Stimulated activated CD8-positive, alpha-beta memory T cell treated with anti-CD3 and anti-CD28 coated beads, Interleukin-4, amount 100 ng/mL, for 4 hours (primary cell): ENCODE data around the gene TPBGL.
A peak's percentile ranks its signal among the peaks of the same experiment; 100 is the strongest.
"Not testable (repeated sequence)": the region's sequence is repeated elsewhere in the genome, so short reads cannot be mapped to it uniquely, and the experiment has no call there.

ENCODE experiments used
- DNase-seq, 2 donors: peaks; one replicate each; pipeline ENCODE4 v3.0.0-alpha.2; 2020; ENCODE audit warnings: low read depth in 2 of 2, low spot score in 1 of 2

Gene TPBGL

DNA sequence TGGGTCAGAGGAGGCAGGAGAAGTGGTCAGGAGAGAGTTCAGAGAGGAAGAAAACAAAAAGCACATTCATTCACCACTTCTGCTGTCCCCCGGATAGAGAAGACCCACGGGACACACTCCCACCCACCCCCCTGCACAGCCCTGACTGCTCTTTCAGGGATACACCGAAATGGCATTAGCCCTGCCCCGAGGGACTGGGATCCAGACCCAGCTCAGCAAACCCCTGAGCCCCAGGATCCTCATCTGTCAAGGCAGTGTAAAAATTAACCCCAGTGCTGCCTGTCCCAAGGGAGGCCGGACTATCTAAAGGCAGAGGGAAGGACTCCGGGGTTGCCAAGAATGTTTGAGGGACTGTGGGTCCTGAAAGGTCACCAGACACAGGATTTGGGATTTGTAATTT is 31.2 kb downstream of the TPBGL start:
- no peak for DNase-seq

DNA sequence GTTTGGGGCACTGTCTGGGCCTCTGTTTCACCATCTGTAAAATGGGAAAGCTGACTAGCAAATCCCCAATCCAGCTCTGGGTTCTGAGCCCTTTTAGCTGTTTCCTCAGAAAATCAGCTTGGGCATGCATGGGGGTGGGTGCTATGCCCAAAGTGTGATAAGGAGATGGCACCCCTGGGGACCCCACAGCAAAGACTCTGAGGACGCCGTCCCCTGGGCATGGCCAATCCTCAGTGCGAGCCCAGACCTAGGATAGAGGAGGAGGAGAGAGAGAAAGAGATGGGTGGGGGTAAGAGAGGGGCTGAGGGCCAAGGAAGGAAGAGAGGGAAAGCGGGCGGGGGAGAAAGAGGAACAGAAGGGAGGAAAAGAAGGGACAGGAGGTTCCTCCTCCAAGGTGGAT is 31.8 kb downstream of the TPBGL start:
- DNase-seq = no peak

DNA sequence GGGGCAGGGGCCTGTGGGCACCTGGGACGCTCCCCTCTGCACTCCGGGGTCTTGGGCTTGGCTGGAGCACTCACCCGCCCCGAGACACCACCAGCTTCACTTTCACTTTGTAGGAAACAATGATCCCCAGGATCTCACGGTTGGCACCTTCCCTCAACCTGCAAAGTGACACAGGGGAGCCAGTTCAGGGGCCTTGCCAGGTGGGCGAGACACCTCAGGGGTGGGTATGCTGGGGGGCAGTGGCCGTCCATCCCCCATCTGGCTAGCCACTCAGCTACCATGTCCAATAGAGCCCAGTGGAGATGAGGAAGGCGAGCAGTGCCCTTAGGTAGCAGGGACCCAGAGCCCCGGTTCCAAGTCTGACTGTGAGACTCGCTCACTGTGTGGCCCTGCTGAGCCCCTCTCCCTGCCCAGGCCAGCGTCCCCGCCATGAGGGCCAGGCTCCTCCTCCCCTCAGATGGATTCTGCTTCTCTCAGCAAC is 32.3 kb downstream of the TPBGL start:
- DNase-seq = no peak

DNA sequence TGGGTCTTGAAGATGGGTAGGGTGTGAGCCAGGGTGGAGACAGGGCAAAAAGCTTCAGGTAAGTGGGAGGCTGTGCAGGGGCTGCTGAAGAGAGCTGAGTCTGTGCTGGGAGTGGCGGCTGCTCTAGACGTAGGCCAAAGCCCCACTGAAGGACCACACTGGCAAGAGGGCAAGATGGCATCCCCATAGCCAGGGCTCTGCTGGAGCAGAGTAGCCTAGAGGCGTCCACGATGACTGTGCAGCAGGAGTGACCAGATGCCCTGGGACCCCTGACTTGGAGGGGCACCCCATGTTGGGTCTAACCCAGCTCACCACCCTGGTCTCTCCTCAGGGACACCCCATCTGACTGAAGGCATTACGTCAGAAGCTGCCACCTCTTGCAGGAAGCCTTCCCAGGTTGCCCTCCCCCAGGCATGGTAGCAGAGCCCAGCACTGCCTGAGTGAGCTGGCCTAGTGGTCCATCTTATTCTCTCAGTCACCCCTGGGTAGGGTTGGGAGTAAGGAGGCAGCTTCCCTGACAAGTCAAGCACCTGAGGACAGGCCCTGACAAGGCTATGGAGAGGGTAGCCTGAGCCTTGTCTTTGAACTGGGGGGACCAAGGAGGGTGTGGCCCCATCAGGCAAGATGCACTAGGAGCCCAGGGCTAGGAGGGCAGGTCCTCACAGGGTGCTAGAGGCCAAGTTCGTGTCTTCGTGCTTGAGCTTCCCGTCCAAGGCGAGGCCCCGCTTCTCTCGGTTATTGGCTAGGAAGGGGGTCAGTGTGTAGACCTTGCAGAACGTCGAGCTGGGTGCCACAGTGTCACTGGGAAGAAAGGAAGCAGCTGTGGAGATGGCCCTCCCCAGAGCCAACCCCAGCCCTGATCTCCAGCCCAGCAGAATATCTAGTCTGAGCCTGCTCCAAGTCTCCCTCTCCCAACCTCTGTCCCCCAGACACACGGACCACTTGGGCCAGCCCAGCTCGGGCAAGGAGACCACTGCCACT is 33.1 kb downstream of the TPBGL start:
- no peak for DNase-seq

DNA sequence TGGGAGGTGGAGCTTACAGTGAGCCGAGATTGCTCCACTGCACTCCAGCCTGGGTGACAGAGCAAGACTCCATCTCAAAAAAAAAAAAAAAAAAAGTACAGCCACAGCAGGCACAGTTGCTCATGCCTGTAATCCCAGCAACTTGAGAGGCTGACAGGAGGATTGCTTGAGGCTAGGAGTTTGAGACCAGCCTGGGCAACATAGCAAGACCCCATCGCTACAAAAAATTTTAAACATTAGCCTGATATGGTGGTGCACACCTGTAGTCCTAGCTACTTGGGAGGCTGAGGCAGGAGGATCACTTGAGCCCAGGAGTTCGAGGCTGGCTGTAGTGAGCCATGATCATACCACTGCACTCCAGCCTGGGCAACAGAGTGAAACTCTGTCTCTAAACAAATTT is 34.1 kb downstream of the TPBGL start:
- DNase-seq = not testable (repeated sequence)

DNA sequence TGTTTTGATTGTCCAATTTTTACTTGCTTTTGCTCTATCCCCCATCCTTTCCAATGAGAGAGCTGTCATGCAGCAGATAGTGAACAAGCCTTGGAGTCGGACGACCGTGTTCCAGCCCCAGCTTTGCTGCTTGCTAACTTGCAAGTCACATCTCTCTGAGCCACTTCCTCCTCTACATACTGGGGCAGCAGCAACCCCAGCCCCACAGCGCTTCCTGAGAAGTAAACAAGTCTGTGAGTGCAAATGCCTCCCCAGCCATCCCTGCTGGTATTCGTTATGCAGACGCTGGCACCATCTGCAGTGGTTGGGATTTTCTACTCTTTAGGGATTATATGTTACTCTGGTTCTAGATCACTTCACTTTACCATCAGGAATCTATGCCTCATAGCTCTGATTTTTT is 35.0 kb downstream of the TPBGL start:
- peak; percentile 34 to 41 for DNase-seq

DNA sequence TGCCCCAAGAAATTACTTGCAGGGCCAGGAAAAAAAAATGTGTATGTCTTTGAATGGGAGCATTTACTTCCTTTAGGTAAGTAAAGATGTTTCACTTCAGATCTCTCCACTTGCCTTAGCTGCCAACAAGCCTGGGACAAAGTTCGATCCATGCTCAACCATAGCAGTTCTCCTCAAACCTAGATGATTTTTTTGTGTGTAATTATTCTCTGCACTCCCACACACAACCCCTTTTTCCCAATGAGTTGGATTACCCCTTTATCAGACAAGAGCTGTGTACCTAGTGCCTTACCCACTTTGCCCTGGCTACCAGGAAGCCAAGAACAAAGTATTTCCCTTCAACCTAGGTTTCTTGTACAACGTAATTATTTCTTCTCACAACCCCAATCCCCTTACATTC is 35.6 kb downstream of the TPBGL start:
- DNase-seq = no peak

DNA sequence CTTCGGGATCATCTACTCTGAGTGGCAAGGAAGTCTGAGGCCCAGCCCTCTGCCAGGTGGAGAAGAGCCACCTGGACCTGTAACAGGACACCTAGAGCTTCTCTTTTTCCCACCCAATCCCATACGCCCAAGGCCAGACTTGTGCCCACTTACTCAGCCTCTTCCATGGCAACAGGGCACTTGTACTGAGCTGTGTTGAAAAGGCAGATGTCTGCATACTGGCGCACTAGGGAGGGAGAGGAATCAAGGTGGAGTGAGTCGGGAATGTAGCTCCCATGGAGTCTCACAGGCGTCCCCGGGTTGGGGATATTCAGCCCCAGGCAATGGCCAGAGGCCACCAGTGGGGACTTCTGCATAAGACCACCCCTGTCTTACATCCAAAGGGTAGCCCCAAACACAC is 36.1 kb downstream of the TPBGL start:
- no peak for DNase-seq

DNA sequence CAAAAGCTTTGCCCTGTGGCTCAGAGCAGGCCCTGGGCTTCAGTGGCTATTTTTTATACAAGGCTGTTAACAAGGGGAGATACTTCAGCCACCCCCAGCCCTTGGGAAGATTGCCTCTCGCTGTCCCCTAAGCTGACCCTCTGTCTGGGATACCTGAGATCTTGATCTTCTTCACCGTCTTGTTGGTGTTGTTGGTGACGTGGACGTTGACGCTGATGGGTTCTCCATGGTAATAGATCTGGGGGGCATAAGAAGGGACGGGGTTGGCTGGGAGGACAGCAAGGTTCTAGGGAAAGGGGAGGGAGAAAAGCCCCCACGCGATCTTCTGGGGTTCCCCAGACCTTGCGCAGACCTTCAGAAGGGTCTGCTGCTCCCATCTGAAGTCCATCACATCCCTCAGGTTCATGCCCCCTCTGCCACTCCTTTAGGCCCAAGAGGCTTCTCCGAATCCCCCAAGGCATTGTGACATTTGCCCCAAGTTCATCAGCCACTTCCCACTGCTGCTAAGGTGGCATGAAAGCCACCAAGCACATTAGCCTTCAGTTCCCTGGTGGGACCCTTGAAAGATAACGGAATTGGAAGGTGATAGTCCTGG is 36.7 kb downstream of the TPBGL start:
- DNase-seq = no peak

DNA sequence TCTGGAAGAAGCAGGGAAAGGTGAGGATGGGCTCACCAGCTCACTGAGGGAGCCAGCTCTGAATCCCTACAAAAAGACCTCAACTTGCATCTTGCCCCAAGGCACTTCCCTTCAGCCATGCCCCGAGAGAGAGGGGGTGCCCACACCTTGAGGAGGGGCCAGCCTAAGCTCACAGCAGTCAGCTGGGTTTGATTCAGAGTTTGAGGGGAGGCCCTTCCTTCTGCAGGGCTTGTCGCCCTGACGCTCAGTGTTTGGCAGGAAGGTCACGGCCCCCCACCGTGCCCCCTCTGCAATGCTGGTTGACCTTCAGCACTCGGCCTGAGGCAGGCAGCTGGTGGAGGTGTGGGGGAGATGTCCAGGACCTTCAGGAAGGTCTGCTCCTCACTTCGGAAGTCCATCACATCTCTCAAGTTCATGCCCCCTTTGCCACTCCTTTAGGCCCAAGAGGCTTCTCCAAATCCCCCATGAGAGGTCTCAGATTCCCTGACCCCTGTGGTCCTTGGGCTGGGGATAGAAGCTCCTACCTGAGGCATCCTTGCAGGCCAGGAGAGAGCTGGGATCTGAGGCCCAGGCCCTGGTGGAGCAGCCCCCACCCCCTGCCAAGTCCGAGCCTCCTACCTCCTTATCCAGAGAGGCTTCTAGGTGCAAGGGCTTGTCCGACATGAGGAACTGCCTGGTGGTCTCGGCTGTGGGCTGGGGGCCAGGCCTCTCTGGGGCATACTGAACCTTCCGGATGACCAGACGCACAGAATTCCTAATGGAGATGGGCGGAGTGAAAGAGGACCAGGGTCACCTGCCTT is 37.6 kb downstream of the TPBGL start:
- no peak for DNase-seq

DNA sequence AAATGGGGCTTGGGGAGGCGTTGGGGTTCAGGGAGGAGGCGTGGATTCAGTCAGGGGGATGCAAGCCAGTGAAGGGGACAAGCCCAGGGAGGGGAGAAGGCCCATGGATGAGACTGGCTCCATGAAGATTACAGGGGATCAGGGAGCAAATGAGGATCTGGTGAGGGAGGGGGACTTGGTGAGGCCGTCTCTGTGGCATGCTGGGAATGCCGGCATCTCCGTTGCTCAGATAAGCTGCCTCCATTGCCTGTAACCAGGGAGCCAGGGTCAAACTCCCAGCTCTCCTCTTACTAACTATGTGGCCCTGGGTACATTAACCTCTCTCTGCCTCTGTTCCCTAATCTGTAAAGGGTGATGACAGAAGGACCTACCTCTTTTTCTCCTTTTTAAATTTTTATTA is 38.7 kb downstream of the TPBGL start:
- no peak for DNase-seq

DNA sequence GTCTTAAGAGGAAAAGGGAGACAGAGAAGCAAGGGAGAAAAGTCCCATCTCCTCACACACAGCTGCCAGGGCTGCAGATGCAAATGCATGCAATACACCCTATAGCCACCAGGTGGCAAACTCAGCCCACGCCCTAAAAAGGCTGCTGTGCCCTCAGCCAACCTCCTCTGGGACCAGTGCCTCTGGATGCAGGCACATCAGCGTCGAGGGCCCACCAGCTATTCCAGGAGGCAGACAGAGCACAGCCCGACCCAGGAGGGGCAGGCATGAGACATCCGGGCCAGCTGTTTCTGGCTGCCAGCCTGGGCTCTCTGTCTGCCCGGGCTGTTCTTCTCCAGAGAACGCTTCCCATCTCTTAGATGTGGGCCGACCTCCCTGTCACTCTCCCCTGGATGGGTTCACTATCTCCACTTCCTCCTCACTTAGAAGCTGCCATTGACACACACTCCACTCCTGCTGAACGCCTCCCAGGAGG is 39.7 kb downstream of the TPBGL start:
- DNase-seq = peak; percentile 36 to 54

DNA sequence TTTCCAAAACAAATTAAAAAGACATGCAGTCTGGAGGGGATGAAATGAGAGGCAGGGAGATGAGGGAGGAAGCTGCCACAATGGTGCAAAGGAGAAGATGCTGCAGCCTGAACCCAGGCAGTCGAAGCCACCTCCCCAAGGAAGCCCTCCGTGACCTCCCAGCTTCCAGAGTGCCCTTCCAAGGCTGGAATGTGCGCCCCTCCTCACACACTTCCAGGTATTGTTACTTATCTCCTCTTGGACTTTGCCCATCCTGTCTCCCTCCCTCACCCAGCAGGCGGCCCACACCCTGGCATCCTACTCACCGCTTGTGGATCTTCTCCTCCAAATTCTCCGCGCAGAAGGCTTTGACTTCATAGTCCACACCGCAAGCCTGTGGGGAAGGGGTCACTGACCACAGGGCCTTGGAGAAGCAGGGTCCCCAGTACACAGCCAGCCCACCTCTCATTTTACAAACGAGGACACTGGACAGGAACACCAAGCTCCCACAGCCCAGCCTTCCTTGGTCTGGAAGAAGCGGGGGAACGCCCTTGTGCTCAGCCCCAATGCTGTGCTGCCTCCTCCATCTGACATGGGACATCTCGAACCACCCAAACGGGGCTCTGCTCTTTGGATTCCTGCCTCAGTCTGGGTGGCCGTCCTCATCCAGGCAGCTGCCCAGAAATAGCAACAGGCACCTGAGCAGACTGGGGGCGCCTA is 40.3 kb downstream of the TPBGL start:
- no peak for DNase-seq

DNA sequence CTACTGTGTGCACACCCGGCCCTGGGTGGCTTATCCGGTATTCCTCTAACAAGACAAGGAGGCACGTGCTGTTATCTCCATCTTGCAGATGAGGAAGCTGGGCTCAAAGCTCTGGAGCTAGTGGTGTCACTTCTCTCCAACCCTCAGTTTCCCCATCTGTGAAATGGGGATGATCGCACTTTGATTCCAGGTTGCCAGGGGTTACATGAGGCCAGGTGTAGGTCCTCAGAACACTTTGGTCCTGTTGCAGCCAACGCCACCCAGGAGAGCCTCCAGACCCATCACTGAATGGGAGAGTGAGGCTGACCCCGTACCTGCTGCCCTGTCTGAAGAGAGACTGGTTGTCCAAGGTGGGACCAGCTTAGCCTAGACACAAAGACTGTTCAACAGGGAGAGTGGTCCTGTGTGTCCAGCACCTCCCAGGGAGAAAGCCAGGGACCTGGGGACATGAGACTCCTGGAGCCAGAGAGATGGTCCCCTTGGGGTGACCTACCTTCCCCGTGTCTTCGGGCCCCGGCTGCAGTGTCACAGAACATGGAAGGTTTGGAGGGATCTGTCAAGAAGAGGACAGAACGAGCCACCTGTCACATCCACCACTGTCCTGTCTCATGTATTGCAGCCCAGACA is 41.0 kb downstream of the TPBGL start:
- no peak for DNase-seq

DNA sequence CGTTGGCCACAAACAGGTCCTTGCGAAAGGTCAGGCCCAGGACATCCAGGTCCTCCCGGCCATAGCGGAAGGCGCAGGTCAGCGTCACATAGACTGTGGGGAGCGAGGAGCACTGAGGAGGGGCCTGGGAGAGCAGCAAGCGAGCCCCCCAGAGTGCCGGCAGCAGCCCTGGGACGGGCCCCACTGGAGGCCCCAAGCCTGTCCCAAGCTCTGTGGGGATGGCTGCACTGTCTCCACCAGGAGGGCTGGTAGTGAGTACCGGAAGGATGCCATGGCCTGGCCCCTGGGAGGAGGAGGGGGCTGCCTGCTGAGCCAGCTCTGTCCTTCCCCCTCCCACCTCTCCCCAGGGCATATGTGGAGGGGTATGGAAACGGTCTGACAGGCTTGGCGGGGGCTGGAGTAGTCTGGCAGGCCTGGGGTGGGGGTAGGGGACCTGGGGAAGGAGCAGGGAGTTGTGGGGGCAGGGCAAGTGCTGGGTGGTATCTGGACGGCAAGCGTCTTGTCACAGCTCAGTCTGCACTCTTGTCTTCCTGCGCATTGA is 42.9 kb downstream of the TPBGL start:
- DNase-seq = no peak

DNA sequence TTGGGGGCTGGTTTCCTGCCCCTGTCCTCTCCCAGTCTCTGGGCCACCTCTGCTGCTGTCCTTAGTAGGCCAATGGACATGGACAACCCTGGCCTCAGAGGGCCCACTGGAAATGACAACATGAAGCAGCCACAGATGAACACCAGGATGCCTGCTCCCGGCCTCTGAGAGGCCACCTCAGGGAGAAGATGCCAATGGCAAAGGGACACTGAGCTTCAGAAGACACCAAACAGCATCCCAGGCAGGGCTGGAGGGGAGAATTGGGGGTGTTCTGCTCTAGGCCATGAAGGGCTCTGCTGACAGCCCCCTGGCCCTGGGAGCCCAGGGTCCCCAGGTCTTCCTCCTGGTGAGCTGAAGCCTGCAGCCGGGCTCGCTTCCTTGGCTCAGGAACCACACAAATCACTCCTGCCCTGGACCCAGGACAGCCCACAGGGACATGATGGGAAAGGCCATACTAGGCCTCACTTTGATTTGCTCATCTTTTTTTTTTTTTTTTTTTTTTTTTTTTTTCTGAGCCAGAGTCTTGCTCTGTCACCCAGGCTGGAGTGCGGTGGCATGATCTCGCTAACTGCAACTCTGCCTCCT is 45.3 kb downstream of the TPBGL start:
- no peak for DNase-seq

DNA sequence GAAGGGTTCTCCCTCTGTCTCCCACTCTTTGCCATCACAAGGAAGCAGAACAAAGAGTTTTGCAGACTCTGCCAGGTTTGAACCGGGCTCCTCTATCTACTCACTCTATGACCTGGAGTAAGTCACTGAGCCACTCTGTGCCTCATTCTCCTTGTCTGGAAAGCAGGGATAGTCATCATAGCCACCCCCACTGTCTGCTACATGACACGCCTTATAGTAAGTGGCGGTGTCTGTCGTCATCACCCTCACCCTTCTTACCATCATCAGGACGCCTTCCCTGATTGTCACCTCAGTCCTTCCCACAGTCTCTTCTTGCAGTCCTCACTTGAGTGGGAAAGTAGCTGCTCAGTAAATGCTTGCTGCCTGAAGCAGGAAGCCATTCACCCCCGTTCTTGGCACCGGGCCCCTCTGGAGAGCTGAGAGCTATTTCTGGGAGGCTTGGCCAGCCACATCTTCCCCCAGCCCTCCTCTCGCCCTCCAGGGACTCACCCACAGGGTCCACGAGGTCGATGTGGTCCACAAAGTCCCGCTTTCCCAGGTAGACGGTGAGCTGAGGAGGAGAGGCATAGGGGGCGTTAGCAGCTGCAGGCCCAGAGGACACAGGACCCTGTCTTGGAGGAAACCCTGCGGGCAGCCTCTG is 46.4 kb downstream of the TPBGL start:
- DNase-seq = no peak

DNA sequence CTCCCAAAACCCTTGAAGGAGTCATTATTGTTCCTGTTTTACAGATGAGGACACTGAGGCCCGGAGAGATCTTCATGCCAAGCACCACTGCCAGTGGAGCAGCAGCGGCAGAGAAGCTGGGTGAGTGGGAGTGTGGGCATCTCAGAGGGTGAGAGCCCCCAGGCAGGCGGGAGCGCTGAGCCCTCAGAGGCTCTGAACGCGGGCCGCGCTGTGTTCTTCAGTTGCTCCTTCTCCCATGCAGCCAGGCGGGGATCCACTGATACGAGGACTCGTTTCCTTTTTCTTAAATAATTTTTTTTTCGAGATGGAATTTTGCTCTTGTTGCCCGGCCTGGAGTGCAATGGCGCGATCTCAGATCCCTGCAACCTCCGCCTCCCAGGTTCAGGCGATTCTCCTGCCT is 47.0 kb downstream of the TPBGL start:
- no peak for DNase-seq

DNA sequence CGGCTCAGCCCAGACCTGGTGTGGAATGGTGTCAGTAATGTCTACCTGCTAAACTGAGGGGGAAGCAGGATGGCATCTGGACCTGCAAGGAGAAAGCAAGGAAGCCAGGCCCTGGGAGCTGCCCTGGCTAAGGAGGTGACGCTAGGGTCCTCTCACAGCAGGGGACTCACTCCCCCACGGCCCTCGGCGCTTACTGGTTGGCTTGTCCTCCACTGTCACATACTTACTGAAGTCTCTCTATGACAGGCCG is 48.9 kb downstream of the TPBGL start:
- no peak for DNase-seq

DNA sequence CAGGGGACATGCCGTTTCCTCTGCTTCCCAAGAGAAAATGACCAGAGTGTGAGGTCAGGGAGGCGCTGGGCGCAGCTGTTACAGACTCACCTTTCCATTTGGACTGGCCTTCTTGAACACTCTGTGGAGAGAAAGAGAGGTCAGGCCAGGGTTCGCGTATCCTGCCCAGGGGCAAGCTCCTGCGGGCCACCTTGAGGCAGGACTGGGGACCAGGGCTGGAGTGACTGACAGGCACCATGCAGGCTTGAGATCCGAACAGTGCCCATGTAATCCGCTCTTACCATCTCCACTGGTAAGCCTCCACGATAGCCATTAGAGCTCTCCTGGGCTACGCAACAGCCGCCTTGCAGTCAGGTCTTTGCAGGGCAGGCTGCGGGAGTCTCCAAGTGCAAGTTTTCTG is 49.3 kb downstream of the TPBGL start:
- DNase-seq = no peak
